Measurements from ENCODE around the gene UTF1. TPM values are rescaled to one million over a fixed set of nuclear protein-coding genes. Genes with fewer than 3 reads are reported as not detected.

UTF1 gene
- total and polyA plus RNA-seq, 9 of the 15 experiments (the other 6 are each of a cell fraction or from before 2014, with no cell fraction given): 0.35 to 0.46 TPM; not detected in 7

- TF ChIP-seq ZNF449 (CRISPR knock-in tag; IDR thresholded peaks at IDR 0.05): no peak
- TF ChIP-seq ASH1L (IDR thresholded peaks at IDR 0.05; ENCODE audit: borderline replicate concordance, low read depth, partially characterized antibody): no peak
- TF ChIP-seq KDM5B (IDR thresholded peaks at IDR 0.05; ENCODE audit: insufficient replicate concordance, low read depth, low read length): no peak
- TF ChIP-seq ZFPM2 (CRISPR knock-in tag; IDR thresholded peaks at IDR 0.05): no peak
Measured at GRCh38 chr10:133258818-133259601, 29.0 kb downstream of the UTF1 start (continued).

- WGBS (ENCODE audit: insufficient coverage, low coverage, missing lambda C conversion rate): 61% methylated on average over 12 of the region's 12 CpGs
- Histone ChIP-seq H3K4me2 (ENCODE audit: insufficient read depth, low read length) (no peak overlapping the region), H3K27ac (ENCODE audit: extremely low read depth, low read depth, low read length) (no peak overlapping the region), H3K79me2 (ENCODE audit: control insufficient read depth, insufficient read depth, low read length) (no peaks in the 10 kb centered on the region), H3K9ac (ENCODE audit: insufficient read depth in 1 of 2, low read depth in 2 of 2, low read length in 2 of 2) (no peak overlapping the region), H3K4me1 (replicated peaks in 1 of 2; ENCODE audit: control insufficient read depth in 2 of 2, insufficient read depth in 2 of 2, low read length in 2 of 2) (peaks cover 2 to 76% of the 10 kb centered on the region in 2 experiments; a peak in 3 of 5 replicates), H3K9me1 (ENCODE audit: control insufficient read depth, insufficient read depth, low read length) (no peaks in the 10 kb centered on the region), H3K36me3 (ENCODE audit: control insufficient read depth, insufficient read depth, low read length) (no peaks in the 10 kb centered on the region), H3K9me3 (replicated peaks; ENCODE audit: control insufficient read depth, insufficient read depth, low read depth, low read length) (no peaks in the 10 kb centered on the region), H2AFZ (ENCODE audit: low read depth, low read length) (0 out of 2 replicates have a peak overlapping the region, but pooled peaks have one; percentile 32), H4K20me1 (replicated peaks; ENCODE audit: control insufficient read depth, insufficient read depth, low read length) (no peaks in the 10 kb centered on the region), H3K27me3 (ENCODE audit: control insufficient read depth in 2 of 2, insufficient read depth in 2 of 2, low read length in 2 of 2) (no peaks in the 10 kb centered on the region), H3K4me3 (no peak overlapping the region)
- BruUV-seq (replicated peaks): no TSS peak
- ATAC-seq: no peak
- intact Hi-C loops (cut with micrococcal nuclease): no loop called here
- in situ Hi-C loops (cut with MboI): no loop called here
- TF ChIP-seq ZNF175 (CRISPR knock-in tag; IDR thresholded peaks at IDR 0.05; ENCODE audit: low read depth) (0 out of 2 replicates have a peak, but pooled peaks have one; percentile 1), THAP12 (CRISPR knock-in tag; IDR thresholded peaks at IDR 0.05) (no peak)
- FAIRE-seq: no peak
- ChIA-PET POLR2A (interaction anchor here (4.6 kb wide), 1 partner anchor 13 kb away, joined by 18 read pairs; no protein-coding TSS in a partner anchor), CTCF (ENCODE audit: low intra/inter-chr PET ratio) (no interaction called here)
- DNase-seq (ENCODE audit: extremely low read depth in 1 of 4, low spot score in 3 of 4): no peak
Measured at GRCh38 chr10:133259602-133259989, 29.6 kb downstream of the UTF1 start.

Measured in K562 (cell line).